Activated T-helper 2 cell treated with anti-CD3 and anti-CD28 coated beads, Interferon-gamma antibody, Interleukin-2, Interleukin-4, amounts not matched to agents 10 μg/mL and 5 μg/mL and 100 μg/mL, durations not matched to agents 14 hours and 24 hours and 36 hours (primary cell): ENCODE results near the gene SPART. TPM values are rescaled to one million over a fixed set of nuclear protein-coding genes. Genes with fewer than 3 reads are reported as not detected.

ENCODE experiments used
- total RNA-seq: library from RNA; stranded (reverse); gene quantifications from 2 replicates; pipeline ENCODE4 v1.2.3, GENCODE V29; 2022

The SPART gene
- total RNA-seq, 1 donor from 2014 or later: 32.0 TPM

Other genes starting within 250 kb of the SPART start
- not detected in 2 replicates for gene DCLK1, start 215.0 kb downstream of the SPART start, total RNA-seq
- not detected in 2 replicates for gene SOHLH2, start 131.8 kb downstream of the SPART start, total RNA-seq
- 0.23 and 0.46 TPM in 2 replicates for gene CCDC169, start 48.6 kb downstream of the SPART start, total RNA-seq
- 4.3 and 5.0 TPM in 2 replicates for gene CCNA1, start 86.1 kb upstream of the SPART start, total RNA-seq